Epithelial cell of esophagus (primary cell): ENCODE results near the gene AFF1.
"Not testable (repeated sequence)": the region's sequence is repeated elsewhere in the genome, so short reads cannot be mapped to it uniquely, and the experiment has no call there.

Experiments
- DNase-seq: peaks from one replicate; pipeline ENCODE4 v3.0.0; 2010; ENCODE audit warnings: low read depth
- H3K4me3 ChIP-seq: 2 replicates; pipeline ENCODE4 v1.5.1; 2011; ENCODE audit warnings: mild to moderate bottlenecking, low read length, control low read depth
- CTCF ChIP-seq: IDR thresholded peaks from 2 replicates; pipeline ENCODE4 v1.5.1; 2011; ENCODE audit warnings: low read depth, mild to moderate bottlenecking, low read length, control low read depth, inconsistent platforms; ENCODE audit not compliant: insufficient read depth; ENCODE audit errors: missing control alignments

The AFF1 gene

GRCh38 chr4:87069037-87069742 is 134.4 kb downstream of the AFF1 start:
- no peak overlapping the region for H3K4me3 ChIP-seq
- no peak for TF ChIP-seq CTCF
- no peak for DNase-seq

- H3K4me3 ChIP-seq, result no peak overlapping the region
- DNase-seq, result no peak
- TF ChIP-seq CTCF, result no peak
Observed at GRCh38 chr4:87071401-87071800, 136.6 kb downstream of the AFF1 start.

- DNase-seq, H3K4me3 ChIP-seq: not testable (repeated sequence)
Observed at GRCh38 chr4:87072545-87072944, 137.7 kb downstream of the AFF1 start.

GRCh38 chr4:87073199-87074120 is 138.6 kb downstream of the AFF1 start:
- no peak overlapping the region for H3K4me3 ChIP-seq

GRCh38 chr4:87074121-87074488 is 139.3 kb downstream of the AFF1 start:
- TF ChIP-seq CTCF, result no peak
- H3K4me3 ChIP-seq, result no peak overlapping the region
- peak; percentile 41 for DNase-seq

More at GRCh38 chr4:87073199-87074120, 138.6 kb downstream of the AFF1 start:
- DNase-seq, result peak; percentile 46
- no peak for TF ChIP-seq CTCF

DNA sequence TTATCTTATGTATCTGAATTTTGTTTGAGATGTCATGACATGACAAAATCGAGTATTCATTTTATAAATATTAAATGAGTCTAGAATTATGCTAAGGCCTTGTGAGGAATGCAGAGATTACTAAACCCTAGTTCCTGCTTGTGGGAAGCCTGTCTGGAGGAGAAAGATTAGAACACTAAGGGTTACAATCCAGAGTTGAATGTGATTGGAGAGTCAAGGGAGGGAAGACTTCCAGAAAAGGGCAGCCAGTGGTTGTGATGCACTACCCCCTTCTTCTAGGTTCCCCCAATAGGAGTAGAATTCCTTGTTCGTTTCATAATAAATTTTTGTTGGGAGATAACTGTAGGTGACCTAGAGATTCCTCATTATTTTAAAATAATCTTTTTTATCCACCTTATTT is 141.1 kb downstream of the AFF1 start:
- no peak for DNase-seq
- H3K4me3 ChIP-seq, result no peak overlapping the region
- TF ChIP-seq CTCF, result no peak

DNA sequence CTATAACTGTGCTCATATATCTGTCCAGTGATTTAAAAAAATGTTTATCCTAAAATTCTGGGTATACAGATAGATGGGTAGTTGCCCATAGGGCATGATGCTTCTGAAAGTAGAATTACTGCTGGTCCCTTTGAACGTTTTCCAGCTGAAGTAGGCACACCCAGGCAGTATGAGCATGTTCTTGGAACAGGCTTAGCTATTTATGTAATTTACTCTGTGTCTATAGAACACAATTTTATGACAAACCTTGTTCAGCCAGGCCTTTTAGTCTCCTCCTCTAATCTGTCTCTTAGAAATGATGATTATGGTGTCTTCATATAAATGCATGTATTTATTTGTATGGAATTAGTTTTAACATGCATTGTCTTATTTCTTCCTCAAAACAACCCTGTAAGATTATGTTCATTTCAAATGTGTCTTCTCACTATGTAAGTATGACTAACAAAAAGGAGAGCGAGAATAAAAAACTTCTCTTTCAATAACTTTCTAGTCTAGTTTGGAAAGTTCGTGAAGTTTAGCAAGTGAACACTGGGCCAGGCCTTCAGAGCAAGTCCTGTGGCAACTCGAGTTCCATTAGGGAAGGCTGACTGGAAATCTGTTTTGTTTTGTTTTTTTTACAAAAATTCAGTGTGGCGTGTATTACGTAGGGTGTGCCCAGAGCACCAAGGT is 142.0 kb downstream of the AFF1 start:
- no peak for TF ChIP-seq CTCF
- no peak overlapping the region for H3K4me3 ChIP-seq
- DNase-seq, result no peak
